ENCODE measurements around the gene FAM193A.

- TF ChIP-seq, protein P1, sequence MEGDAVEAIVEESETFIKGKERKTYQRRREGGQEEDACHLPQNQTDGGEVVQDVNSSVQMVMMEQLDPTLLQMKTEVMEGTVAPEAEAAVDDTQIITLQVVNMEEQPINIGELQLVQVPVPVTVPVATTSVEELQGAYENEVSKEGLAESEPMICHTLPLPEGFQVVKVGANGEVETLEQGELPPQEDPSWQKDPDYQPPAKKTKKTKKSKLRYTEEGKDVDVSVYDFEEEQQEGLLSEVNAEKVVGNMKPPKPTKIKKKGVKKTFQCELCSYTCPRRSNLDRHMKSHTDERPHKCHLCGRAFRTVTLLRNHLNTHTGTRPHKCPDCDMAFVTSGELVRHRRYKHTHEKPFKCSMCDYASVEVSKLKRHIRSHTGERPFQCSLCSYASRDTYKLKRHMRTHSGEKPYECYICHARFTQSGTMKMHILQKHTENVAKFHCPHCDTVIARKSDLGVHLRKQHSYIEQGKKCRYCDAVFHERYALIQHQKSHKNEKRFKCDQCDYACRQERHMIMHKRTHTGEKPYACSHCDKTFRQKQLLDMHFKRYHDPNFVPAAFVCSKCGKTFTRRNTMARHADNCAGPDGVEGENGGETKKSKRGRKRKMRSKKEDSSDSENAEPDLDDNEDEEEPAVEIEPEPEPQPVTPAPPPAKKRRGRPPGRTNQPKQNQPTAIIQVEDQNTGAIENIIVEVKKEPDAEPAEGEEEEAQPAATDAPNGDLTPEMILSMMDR (IDR thresholded peaks at IDR 0.05), result no peak
- TF ChIP-seq POLR2A (IDR thresholded peaks at IDR 0.05), result no peak
These were observed 47.1 kb downstream of the FAM193A start for GRCh38 chr4:2583517-2583916.
